Measurements from ENCODE around the gene ADRA2B. TPM values are rescaled to one million over a fixed set of nuclear protein-coding genes. Genes with fewer than 3 reads are reported as not detected.

ADRA2B gene
- total RNA-seq, 1 experiment from 2014 or later: 0.28 TPM

DNA sequence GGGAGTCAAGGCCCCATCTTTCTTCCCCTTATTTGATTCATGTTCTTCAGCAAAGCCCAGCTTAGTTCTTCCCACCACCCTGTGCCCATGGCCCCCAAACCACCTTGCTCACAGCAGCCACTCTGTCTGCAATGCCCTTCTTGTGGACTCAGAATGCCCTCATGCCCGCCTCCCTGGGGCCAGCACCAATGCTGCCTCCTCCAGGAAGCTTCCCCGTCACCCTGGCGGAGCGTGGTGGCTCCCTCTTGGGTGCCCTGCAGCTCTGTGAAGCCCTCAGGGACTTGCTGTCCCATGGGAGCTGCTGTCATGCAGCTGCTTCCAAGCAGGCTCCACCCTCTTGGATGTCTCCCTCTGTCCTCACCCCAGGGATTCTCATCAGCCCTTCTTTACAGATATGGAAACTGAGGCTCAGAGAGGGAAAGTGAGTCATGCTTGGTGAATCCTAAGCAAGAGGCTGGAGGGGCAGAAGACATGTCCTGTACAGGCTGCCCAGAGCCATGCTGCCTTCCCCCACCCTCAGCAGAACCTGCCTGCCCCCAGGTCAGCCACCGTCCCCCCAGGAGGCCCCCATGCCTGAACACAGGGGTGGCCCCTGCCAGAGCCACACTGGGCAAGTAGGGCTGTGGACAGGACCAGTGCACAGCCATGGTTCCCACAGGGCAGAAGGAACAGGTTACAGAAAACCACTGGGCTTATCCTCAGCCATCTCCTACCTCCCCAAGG is 40.7 kb upstream of the ADRA2B start:
- no peaks in the 10 kb centered on the region for H3K27me3 ChIP-seq (ENCODE audit: control insufficient read depth, insufficient read depth, low read length)
- ChIA-PET CTCF (no interaction called here), POLR2A (no interaction called here)
- H3K4me1 ChIP-seq (ENCODE audit: control insufficient read depth, insufficient read depth, low read length): no peaks in the 10 kb centered on the region
- H3K9me3 ChIP-seq (ENCODE audit: control insufficient read depth, insufficient read depth, low read depth, low read length): no peaks in the 10 kb centered on the region
- no peaks in the 10 kb centered on the region for H3K36me3 ChIP-seq (ENCODE audit: control insufficient read depth, insufficient read depth, low read length)
- TF ChIP-seq, protein P1, sequence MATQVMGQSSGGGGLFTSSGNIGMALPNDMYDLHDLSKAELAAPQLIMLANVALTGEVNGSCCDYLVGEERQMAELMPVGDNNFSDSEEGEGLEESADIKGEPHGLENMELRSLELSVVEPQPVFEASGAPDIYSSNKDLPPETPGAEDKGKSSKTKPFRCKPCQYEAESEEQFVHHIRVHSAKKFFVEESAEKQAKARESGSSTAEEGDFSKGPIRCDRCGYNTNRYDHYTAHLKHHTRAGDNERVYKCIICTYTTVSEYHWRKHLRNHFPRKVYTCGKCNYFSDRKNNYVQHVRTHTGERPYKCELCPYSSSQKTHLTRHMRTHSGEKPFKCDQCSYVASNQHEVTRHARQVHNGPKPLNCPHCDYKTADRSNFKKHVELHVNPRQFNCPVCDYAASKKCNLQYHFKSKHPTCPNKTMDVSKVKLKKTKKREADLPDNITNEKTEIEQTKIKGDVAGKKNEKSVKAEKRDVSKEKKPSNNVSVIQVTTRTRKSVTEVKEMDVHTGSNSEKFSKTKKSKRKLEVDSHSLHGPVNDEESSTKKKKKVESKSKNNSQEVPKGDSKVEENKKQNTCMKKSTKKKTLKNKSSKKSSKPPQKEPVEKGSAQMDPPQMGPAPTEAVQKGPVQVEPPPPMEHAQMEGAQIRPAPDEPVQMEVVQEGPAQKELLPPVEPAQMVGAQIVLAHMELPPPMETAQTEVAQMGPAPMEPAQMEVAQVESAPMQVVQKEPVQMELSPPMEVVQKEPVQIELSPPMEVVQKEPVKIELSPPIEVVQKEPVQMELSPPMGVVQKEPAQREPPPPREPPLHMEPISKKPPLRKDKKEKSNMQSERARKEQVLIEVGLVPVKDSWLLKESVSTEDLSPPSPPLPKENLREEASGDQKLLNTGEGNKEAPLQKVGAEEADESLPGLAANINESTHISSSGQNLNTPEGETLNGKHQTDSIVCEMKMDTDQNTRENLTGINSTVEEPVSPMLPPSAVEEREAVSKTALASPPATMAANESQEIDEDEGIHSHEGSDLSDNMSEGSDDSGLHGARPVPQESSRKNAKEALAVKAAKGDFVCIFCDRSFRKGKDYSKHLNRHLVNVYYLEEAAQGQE (IDR thresholded peaks at IDR 0.05; ENCODE audit: insufficient read depth in 1 of 2, low read depth in 2 of 2, low read length in 1 of 2): no peak
- TF ChIP-seq, protein P2, sequence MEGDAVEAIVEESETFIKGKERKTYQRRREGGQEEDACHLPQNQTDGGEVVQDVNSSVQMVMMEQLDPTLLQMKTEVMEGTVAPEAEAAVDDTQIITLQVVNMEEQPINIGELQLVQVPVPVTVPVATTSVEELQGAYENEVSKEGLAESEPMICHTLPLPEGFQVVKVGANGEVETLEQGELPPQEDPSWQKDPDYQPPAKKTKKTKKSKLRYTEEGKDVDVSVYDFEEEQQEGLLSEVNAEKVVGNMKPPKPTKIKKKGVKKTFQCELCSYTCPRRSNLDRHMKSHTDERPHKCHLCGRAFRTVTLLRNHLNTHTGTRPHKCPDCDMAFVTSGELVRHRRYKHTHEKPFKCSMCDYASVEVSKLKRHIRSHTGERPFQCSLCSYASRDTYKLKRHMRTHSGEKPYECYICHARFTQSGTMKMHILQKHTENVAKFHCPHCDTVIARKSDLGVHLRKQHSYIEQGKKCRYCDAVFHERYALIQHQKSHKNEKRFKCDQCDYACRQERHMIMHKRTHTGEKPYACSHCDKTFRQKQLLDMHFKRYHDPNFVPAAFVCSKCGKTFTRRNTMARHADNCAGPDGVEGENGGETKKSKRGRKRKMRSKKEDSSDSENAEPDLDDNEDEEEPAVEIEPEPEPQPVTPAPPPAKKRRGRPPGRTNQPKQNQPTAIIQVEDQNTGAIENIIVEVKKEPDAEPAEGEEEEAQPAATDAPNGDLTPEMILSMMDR (IDR thresholded peaks at IDR 0.05): no peak
- no peak for TF ChIP-seq TCF7L2 (IDR thresholded peaks at IDR 0.05; ENCODE audit: low read depth, low read length)
- no peak for TF ChIP-seq POLR2AphosphoS5 (IDR thresholded peaks at IDR 0.05; ENCODE audit: low read depth, low read length)
- TF ChIP-seq SIN3A (IDR thresholded peaks at IDR 0.05; ENCODE audit: borderline replicate concordance, insufficient read depth, low read depth, low read length): no peak
- intact Hi-C loops (cut with micrococcal nuclease; ENCODE audit: unreplicated experiment): loop anchor here (1.0 kb wide), 1 partner anchor 15 kb away; no protein-coding TSS in a partner anchor
- in situ Hi-C loops (cut with HindIII; ENCODE audit: low pct_unique_long_range_greater_than_20kb, low sequenced_read_pairs): loop anchor here (25.0 kb wide), 1 partner anchor 105 kb away; the partner anchor contains the start of genes CIAO1 and TMEM127
- DNase-seq (ENCODE audit: low read depth, low spot score) (no peak), ATAC-seq (no peak)
- no peak overlapping the region for H3K4me3 ChIP-seq (ENCODE audit: low read depth in 2 of 2, low read length in 2 of 2)
- H3K27ac ChIP-seq (ENCODE audit: low read length): no peak overlapping the region
- BruUV-seq (replicated peaks): no TSS peak

DNA sequence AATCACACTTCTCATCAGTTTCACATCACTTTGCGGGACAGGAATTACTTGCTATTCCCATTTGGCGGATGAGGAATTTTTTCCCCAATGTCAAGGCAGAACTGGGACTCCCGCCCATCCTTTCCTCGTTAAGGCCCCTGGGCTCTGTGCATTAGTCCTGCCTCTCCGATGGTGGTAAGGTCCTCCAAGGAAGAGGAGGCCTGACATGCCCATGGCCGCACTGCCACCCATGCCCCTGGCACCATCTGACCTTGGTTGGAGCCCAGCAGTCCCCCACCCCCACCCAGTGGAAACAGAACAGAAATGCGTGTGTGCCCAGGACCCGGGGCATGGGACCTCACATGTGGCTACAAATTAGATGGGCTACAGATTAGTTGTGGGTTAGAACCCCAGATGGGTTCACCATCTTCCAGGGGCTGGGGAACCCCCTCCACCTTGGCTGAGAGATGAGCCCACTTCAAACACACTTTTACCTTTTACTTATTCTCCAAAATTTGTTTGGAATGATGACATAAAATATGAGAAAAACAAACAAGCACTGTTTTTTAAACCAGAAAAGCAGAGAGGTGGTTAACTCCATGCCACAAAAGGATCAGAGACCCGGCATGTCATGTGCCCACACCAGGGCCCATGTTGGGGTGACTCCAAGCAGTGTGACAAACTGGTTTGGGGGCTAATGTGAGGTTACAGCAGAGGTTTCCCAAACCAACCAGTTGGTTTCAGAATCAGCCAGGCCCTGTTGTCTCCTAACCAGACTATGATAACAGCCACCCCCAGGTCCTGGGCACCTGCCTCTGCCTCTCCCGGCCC is 39.8 kb upstream of the ADRA2B start:
- Histone ChIP-seq H3K9me3 (ENCODE audit: control insufficient read depth, insufficient read depth, low read depth, low read length) (no peaks in the 10 kb centered on the region), H3K4me3 (ENCODE audit: low read depth in 2 of 2, low read length in 2 of 2) (no peak overlapping the region), H3K36me3 (ENCODE audit: control insufficient read depth, insufficient read depth, low read length) (no peaks in the 10 kb centered on the region), H3K27me3 (ENCODE audit: control insufficient read depth, insufficient read depth, low read length) (no peaks in the 10 kb centered on the region), H3K4me1 (ENCODE audit: control insufficient read depth, insufficient read depth, low read length) (no peaks in the 10 kb centered on the region), H3K27ac (ENCODE audit: low read length) (no peak overlapping the region)
- intact Hi-C loops (cut with micrococcal nuclease; ENCODE audit: unreplicated experiment) (no loop called here), in situ Hi-C loops (cut with HindIII; ENCODE audit: low pct_unique_long_range_greater_than_20kb, low sequenced_read_pairs) (loop anchor here (25.0 kb wide), 1 partner anchor 106 kb away; the partner anchor contains the start of genes CIAO1 and TMEM127)
- BruUV-seq (replicated peaks): no TSS peak
- TF ChIP-seq SIN3A (IDR thresholded peaks at IDR 0.05; ENCODE audit: borderline replicate concordance, insufficient read depth, low read depth, low read length): no peak
- TF ChIP-seq TCF7L2 (IDR thresholded peaks at IDR 0.05; ENCODE audit: low read depth, low read length): no peak
- CTCF ChIA-PET: no interaction called here
- no peak for DNase-seq (ENCODE audit: low read depth, low spot score)
- POLR2A ChIA-PET: no interaction called here
- ATAC-seq: no peak
